ENCODE measurements around the gene CAPZB.

The CAPZB gene

DNA sequence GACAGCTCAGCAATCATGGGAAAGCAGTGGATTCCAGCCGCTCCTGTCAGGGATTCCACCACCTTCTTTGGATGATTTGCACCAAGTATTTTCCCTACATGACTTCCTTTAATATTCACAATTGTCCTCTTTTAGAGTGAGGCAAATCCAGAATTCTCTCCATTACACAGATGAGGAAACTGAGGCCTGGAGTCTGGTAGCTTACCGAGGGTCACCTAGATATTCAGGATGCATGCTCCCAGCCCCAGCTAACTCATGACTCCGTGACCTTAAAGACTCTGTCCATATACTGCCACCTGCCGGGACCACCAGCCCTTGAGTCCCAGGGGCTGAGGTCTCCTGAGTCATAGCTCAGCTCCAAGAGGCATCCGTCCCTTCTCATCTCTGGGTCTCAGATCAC lies 80.6 kb downstream of the CAPZB start:
- no peak for DNase-seq

DNA sequence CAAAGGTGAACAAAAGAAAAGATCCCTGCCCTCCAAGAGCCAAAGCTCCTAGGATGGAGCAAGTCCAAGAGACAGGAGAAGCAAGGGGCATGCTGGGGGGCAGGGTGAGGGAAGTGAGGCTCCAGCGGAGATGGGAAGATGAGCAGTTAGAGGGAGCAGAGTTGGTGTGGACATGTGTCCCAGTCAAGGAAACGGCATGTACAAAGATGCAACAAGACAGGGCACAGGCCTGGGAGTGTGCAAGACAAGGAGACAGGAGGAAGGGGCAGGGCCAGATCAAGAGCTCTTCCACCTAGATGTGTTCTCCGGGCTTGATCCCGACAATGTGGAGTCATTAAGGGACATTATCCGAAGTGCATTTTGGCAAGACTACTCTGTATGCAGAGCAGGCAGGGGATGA lies 82.1 kb downstream of the CAPZB start:
- DNase-seq = no peak

DNA sequence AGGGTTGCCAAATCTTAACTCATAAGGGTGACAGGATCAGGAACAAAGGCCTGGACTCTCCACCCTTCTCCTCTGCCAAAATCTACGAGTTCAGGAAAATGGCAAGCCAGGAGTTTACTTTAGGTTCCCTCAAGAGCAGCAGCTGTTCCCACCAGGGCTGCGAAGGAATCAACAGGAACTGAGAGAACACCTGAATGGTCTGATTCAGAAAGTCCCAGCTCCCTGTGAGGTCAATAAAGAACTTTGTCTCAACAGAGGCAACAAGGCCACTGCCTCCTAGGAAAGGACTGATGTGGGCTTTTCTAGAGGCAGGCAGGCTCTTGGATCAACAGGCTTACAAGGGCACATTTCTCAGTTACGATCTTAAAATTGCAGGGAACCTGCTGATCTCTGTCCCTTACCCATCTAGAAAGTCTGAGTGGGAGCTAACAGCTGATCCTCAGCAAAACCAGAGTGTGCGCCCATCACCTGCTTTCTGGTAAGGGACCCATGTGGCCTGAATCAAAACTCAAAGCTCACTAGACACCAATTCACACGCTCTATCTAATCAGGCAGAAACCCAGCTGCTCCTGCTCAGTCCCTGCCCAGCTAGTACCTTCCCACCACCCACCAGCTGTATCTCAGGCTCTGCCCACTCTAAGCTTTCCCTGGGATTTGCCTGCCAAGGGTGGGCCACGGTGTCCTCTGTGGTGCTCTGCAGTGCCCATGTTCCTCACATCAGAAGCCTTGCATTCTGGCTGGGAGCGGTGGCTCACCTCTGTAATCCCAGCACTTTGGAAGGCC lies 83.1 kb downstream of the CAPZB start:
- DNase-seq = no peak

DNA sequence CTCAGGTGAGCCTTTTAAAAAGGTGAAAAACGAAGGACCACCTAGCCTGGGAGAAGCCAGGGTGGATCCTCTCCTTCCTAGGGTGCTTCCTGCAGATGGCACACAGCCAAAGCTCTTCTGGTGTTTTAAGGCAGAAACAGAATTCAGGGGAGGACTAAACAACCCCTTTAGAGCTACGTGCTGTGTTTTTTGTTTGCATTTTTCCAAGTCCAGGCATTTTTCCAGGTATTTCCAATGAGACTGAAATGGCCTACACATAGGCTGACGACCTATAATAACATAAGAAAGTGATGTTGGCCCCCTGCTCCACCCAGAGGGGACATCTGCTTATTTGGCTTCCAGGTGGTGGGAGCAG lies 83.8 kb downstream of the CAPZB start:
- DNase-seq = no peak

DNA sequence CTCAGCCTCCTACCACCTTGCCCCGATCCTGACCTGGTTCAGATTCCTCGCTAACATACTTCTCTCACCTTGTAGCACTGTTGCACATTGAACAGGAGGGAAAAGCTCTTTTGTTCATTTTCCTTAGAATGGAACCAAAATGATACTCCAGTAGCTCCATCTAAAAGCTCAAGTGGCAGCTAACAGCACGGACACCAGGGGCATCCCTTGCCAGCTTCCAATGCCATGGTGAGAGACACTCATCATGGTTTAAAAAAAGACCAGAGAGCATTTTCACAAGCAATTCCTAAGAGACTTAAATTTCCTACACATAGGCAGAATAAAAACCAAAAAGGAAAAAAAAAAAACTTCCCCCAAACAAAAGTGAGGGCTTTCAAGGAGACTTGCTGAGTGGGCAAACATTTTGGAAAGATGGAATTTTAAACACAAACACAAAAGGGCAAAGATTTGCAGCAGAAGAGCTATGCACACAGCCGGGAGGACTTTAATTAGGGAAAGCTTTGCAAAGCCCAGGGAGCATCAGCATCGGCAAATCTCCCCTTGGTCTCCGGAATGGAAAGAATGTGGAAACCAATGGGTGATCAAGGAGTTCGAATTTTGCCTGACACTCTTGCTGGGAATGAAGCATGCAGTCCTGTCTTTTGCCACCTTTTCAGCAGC lies 84.3 kb downstream of the CAPZB start:
- no peak for DNase-seq

DNA sequence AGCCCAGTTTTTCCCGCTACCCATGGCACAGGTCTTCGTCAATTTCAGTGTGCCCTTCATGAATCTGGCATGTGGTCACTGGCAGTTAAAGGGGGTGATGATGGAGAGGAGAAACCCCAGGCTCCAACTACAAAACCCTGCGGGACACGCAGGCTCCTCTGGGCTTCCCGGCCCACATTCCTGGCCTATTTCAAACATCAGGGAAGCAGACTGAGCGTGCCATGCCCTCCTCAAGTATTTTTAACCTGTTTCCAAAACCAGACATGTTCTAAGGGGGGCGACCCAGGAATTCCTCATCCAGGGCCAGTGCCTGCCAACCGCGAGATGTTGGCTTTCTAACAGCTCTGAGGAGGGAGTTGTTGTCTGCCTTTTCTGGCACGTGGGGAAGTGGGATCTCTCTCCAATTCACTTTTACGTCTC lies 85.1 kb downstream of the CAPZB start:
- no peak for DNase-seq

DNA sequence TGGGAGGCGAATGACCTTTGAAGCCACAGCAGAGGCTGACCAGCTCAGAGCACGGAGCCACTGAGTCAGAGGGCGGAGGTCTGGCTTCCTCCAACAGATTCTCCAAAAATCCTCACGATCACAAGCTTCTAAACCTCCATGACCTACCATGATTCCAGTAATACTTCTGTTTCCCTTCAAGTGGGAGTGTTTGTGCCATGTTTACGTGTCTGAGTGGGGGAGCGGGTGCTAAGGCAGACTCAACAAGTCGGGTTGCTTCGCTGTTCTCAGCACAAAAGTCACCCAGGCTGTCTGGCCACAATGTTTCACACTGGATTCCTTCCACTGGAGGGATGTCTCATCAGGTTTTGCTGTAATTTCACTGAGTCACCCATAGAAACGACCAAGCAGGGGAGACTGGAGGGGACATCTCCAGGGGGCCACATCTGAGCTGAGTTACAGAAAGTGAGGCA lies 87.0 kb downstream of the CAPZB start:
- no peak for DNase-seq

DNA sequence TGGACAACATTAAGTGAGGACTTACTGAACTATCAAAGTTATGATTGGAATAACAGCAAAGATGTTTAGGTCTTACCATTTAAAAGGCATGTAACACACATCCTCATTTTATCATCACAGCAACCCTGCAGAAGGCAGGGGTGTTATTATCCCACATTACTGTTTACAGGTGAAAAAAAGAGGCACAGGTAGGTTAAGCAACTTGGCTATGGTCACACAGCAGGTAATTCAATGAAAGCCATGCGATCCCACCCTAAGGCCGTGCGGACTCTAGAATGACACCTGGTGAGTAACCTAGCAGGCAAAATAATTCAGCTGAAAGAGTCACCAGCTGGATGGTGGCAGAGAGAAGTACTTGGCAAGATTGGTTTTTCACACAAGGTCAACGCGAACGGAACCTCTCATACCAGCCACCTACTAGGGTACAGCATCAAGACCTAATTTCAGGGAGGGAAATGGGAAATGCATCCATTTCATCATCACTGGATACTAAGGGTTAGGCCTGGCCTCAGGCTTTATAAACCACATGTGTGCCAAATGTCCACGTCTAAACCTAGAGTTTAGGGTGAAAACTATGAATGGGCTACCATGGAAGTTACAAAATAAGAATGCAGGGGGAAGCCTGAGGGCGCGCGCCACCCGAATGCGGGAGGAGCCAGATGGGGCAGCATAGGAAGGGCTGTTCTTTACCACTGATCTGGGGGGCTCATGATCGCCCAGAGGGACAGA lies 88.0 kb downstream of the CAPZB start:
- DNase-seq = no peak

DNA sequence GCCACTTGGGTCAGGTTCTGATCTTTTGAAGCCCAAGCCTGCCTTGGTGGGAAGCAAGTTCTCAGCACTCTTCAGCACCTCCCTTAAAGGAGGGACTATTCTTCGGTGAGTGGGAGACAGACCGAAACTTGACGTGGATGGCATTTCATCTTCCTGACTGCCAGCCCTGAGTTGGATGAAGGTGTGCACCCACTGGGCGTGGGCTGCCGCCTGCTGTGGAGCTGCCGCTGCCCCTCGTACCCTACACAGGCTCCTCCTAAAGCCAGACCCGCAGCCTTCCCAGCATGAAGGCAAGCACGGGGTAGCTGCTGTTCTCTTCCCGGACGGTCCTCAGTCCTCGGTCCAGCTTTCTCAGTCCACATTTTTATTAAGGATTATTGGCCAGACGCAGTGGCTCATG lies 89.1 kb downstream of the CAPZB start:
- DNase-seq = no peak

DNA sequence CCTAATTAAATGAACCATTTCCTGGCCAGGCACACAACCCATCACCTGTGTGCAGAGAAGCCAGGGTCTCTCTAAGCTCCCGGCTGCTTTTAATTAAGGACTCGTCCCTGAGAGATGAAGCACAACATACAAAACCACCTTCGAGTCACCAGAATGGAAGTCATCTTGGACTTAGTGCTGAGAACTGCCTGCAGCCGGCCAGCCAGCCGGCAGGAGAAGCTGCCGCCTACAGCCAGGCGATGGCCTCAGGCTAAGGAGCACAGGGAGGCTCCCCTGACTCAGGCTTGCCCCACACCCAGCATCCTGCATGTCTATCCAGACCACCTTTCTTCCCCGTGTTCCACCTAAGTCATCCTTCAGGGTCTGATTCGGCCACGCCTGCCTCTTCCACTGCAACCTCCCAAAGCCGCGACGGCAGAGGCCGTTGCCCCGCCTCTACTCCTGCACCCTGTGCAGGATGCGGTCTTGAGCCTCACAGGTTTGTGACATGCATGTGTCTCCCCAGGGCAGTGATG lies 89.6 kb downstream of the CAPZB start:
- no peak for DNase-seq

DNA sequence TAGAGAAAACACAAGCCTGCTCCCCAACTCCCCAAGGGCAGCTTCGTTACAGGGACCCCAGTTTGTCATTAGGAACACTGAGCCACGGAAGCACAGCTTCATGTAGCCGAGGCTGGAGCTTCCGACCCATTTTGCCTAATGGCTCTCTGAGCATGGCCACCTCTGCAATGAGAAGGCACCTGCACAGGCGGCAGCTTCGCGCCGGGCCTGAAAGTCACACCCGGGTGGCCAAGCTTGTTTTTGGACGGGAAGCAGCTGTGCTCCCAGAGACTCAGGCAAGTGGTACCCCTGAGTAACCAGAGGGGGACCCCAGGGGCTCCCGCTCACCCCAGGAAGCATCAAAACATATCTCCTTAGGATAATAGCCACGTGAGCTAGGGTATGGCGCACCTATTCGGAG lies 92.3 kb downstream of the CAPZB start:
- DNase-seq = no peak

DNA sequence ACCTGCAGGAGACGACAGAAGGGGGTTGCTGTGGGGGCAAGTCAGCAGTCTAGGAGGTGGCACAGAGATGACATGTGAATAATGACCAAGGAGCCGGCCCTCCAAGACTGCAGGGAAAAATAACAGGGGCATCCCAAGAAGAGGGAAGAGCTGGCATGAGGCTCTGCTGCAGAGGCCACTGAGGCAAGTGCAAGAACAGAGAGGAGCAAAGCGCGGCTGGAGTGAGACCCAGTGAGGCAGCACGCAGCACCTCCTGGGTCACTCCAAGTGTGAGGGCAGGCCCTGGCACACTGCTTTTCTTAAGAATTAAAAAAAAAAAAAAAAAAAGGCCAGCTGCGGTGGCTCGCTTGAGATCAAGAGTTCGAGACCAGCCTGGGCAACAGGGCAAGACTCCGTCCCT lies 93.1 kb downstream of the CAPZB start:
- DNase-seq = no peak

DNA sequence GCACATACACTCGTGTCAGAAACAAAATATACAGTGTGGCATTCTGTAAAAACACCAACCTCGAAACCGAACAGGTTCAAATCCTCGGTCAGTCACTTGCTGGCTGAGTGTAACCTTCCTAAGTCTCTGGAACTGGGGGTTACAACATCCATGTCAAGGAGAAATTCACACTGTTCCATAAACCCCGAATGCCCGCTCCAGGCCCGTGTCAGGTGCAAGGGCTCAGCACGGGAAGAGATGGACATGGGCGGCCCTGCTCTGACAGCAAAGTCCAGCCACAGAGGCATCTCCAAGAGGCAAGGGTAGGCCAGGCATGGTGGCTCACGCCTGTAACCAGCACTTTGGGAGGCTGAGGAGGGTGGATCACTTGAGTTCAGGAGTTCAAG lies 93.8 kb downstream of the CAPZB start:
- DNase-seq = no peak

DNA sequence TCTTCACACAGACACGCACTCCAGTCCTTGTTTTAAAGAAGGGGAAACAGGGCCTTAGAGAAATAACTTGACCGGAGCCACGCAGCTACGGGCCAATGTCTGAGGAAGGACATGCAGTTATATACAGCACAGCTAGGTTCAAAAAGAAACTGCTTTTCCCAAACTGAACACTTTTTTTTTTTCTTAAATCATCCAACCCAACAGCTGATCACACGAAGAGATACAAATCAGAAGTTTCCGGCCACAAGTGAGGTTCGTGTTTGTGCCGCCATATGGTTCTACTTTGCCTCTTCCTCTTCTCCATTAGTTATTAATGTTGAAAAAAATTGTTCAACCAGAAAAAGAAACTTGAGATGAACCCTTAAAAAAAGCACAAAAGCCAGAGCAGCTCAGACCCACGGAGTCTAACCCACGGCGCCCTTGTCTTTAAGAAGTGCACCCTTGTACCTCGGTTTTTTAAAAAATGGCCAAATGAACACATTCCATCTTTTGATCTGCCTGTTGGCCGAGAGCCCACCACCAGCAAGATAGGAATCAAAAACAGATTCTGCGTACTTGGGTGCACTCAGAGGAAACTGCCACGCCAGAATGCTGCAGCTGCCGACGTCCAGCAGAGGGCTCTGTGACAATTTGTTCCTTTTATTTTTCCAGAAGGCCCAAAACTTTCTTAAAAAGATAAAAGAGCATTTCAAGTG lies 94.3 kb downstream of the CAPZB start:
- peak; percentile 80 for DNase-seq

DNA sequence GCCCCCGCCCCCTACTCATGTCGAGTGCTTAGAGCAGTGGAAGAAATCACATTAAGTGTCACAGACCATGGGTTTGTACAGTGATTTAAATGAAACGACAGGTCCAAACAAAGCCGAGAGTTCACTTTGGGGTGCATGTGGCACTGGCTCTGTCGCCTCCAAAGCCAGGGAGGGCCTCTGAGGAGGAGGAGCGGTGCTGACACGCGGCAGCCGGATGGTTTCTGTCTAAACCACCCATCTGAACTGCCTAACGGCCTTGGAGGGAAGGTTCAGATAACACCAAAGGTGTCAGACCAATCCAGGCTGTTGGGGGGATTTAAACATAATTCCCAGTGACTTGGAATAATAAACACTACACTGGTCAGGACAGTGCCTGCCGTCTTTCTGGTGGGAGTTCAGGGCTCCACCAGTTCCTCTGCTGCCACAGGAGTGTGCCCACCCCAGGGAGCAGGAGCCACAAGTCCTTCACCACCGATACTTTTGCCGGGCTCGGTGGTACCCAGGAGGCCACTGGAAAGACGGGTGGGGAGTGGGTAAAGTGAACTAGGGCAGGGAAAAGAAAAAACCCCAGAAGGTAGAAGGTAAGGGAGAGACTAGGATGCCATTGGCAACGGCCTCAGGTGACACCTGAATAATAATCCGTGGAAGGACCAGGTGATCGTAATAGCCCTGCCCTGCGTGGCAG lies 95.0 kb downstream of the CAPZB start:
- no peak for DNase-seq

DNA sequence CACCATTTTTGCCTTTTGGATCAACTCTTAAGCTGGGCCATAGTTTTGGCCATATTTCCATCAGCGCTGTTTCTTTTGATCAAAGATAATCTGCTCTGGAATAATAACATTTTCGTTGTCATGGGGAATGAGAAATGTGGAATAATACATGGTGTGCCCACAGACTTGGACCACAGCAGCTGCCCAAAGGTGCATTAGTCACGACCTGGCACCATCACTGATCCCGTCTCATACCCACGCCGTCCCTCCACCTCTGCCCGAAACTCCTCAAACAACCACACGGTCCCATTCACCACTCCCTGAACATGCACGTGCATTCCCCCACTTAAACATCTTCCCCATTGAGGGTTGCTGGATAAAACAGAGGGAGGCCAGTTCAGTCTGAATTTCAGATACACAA lies 96.4 kb downstream of the CAPZB start:
- DNase-seq = no peak

DNA sequence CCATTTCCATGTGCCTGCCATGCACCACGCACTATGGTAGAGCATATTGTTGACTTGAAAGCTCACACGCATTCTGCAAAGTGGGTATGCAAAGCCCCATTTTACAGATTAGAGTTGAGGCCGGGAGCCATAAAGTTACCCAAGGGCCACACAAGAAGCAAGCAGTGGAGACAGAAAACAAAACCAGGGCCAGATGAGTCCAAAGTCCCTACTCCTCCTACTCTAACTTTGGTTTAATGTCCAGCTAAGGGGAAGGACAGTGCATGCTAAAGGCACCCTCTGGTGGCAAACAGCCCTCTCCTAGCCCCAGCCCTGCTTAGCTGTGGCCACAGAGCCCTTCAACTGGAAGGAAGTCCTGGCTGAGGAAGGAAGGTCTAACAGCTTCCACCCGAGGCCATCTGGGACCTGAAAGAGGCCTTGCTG lies 98.3 kb downstream of the CAPZB start:
- DNase-seq = no peak

DNA sequence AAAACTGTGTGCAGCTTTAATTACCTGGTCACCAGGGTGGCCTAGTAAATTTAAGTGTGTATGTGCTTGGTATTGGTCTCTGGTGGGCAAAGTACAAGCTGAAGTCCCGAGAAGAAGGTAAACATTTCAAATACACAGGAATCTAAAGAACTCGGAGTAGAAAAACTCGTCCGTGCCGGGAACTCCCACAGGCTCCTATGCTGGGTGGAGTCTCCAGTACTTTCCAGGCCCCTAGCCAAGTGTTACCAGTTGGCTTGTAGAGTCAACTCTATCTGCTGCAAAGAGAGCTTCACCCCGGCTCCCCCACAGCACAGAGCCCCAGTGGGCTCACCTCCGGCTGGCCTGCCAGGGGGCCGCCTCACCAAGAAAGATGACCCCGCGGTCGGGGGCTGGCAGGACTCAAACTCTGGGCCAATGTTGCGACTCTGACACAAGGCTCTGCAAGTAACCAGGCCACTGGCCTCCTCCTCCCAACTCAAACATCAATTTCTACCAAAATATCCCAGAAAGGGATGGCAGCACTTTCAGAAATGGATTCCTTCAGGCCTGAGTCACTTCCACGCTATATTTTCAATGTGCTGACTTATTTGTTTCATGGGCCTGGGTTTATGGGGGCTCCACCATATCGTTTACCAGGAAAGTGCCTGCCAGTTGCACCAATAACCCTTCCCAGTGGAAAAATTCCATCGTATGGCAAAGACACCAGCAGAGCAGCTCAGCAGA lies 99.3 kb downstream of the CAPZB start:
- DNase-seq = peak; percentile 72

DNA sequence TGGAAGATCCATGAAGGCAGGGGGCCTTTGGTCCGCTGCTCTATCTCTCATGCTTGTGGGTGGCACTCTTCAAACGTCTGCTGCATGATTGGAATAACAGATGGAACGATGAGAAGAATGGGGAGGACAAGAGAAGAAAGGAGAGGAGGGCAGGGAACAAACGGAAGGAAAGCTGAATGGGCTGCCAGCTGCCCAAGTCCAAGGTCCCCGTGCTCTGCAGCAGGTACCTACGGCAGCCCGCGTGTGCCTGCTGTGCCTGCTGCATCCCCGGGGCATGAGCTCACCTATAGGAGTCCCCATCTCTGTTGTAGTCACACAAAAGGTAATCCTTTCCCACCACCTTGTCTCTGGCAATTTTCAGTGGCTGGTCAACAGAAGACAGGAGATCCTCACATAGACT lies 100.1 kb downstream of the CAPZB start:
- no peak for DNase-seq

DNA sequence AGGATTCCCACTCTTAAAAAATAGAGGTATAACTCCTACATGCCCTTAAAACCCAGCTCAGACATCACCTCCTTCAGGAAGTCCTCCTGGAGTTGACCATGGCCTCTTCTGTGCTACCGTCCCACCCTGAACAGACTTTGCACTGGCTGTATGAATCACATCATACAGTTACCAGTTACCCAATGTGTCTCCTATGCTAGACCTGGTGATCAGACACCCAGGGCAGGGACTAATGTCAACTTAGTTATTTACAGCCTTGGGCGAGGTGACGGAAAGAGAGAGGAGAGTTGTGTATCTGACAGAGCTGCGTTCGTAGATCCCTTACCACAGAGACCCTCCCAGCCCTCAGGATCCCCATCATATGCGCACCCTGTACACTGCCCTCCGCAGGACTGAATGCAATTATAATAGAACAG lies 100.6 kb downstream of the CAPZB start:
- no peak for DNase-seq

DNA sequence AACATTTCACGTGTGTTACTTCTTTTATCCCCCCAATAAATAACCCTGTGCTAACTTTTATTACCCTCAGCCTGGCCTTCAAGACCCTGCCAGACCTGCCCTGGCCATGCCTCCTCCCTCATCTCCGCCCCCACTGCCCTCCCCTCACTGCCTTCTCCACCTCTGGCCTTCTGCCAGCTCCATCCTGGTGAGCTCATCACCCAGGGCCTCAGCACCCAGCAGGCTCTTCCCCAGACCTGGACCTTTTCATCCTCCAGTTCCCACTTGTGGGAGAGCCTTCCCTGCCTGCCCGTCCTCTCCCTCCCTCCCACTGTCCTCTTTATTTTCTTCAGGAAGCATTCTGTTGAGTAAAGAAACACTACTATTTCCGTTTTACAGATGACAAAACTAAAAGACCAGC lies 101.2 kb downstream of the CAPZB start:
- no peak for DNase-seq

DNA sequence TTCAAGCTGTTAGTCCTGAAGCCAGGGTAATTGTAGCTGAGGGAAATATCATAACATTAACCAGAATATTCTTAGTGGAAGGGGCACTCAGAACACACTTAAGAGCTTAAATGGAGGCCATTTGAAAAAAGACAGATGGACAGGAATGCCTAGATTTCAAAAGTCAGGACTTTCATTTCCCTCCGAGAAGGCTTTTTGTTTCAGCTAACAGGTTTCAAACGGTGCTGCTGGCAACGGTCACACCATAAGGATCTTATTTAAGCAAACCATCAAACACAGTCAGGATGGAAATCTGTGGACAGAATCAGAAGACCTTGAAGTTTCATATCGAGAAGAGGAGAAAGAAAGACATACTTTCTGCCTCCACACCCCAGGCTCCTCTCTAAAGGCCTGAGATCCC lies 103.1 kb downstream of the CAPZB start:
- DNase-seq = no peak

All from right forelimb (tissue), 1 donor.